Adrenal gland (tissue), 19 donors: Measurements from ENCODE around the gene OR1J4. TPM values are rescaled to one million over a fixed set of nuclear protein-coding genes. Genes with fewer than 3 reads are reported as not detected.

Experiments
- DNase-seq, 7 donors: peaks; one replicate each; pipeline ENCODE4 v3.0.0-alpha.2; 2019 to 2020
- H3K27ac ChIP-seq, 5 donors: fragments of 200-600 bp; sonication (generic) in 4 of 5; 1 replicate in 3 of 5; 2 replicates in 2 of 5; pipeline versions ENCODE4 v1.5.1 to v1.8.0; 2016 to 2020; ENCODE audit warnings: mild to moderate bottlenecking in 1 of 5
- H3K27me3 ChIP-seq: fragments of 200-600 bp; 2 replicates; pipeline ENCODE4 v1.8.0; 2021
- H3K36me3 ChIP-seq, 2 donors: fragments of 200-600 bp; replicated peaks in 1 of 2; 1 replicate in 1 of 2; 2 replicates in 1 of 2; pipeline versions ENCODE4 v1.5.1 to v1.8.0; 2018 to 2022
- H3K4me1 ChIP-seq, 2 donors: fragments of 200-600 bp; replicated peaks in 1 of 2; 1 replicate in 1 of 2; 2 replicates in 1 of 2; pipeline versions ENCODE4 v1.5.1 to v1.8.0; 2018 to 2021
- H3K4me3 ChIP-seq, 4 donors: fragments of 200-600 bp; sonication (generic) in 3 of 4; one replicate each; pipeline ENCODE4 v1.5.1; 2016 to 2018
- H3K9me3 ChIP-seq, 3 donors: fragments of 200-600 bp; sonication (generic) in 1 of 3; replicated peaks in 1 of 3; 1 replicate in 2 of 3; 2 replicates in 1 of 3; pipeline versions ENCODE4 v1.5.1 to v1.8.0; 2016 to 2021
- CTCF ChIP-seq, 6 experiments: fragments of 450-650 bp in 4 of 6; fragments of 200-600 bp in 2 of 6; sonication (generic) in 1 of 6; IDR thresholded peaks; 1 replicate in 5 of 6; 2 replicates in 1 of 6; pipeline versions ENCODE4 v1.5.1 to v1.8.0; 2016 to 2021; ENCODE audit warnings: antibody characterized with exemption in 6 of 6, mild to moderate bottlenecking in 2 of 6, moderate library complexity in 1 of 6
- POLR2A ChIP-seq, 2 donors: fragments of 450-650 bp; IDR thresholded peaks; one replicate each; pipeline ENCODE4 v1.6.1; 2017; ENCODE audit warnings: antibody characterized with exemption in 2 of 2, mild to moderate bottlenecking in 2 of 2, moderate library complexity in 1 of 2
- whole genome bisulfite sequencing, 4 donors: extraction: QIAGEN DNeasy Blood & Tissue Kit in 2 of 4; methylation state at CpG; one replicate each; pipeline versions ENCODE4 v1.1.5 to v1.1.7; 2013 to 2017; 5-methylcytosine and 5-hydroxymethylcytosine counted together
- intact Hi-C, 2 donors: fragments of 100-400 bp; cut with DNase I; formaldehyde crosslinking; loops; one replicate each; pipeline versions ENCODE4 v1.14.1 to v1.15.0; 2022 to 2023
- long read RNA-seq, 10 donors: library from polyadenylated mRNA in 3 of 10; unstranded in 2 of 10; stranded (forward) in 1 of 10; transcript quantifications; one replicate each; pipeline ENCODE4 v2.0.0 and lab custom pipeline, GENCODE V29; 2021 to 2026
- polyA plus RNA-seq, 3 donors: library from polyadenylated mRNA; stranded (reverse); fragments of 200-250 nt in 2 of 3; fragments of 350-450 nt in 1 of 3; fragmentation: Illumina TruSeq in 1 of 3; extraction: RNeasy Lipid Tissue Mini Kit (QIAGEN cat#74804) in 1 of 3; gene quantifications; one replicate each; pipeline ENCODE4 v1.2.3, GENCODE V29; 2013 to 2014
- total RNA-seq, 9 donors: library from RNA; depleted of rRNA in 4 of 9; stranded (reverse); fragments of >200 nt in 4 of 9; fragments of 120-200 nt in 1 of 9; fragmentation: NEBNext Ultra II Directional in 1 of 9; extraction: Animal tissue kit (Norgen Biotek cat#: 25700) in 1 of 9; gene quantifications; one replicate each; pipeline versions ENCODE4 v1.1.0 to v1.2.4, GENCODE V29; 2013 to 2023
- donor health status: healthy with polysubstance abuse.
- donor health status: Bipolar disorder and iron deficiency.
- donor health status: DM: yes; HTN: yes; CAD: no.
- donor health status: DM: no; HTN: no; CAD: no.
- donor health status: DM: no; HTN: no; CAD: no.
- donor health status: DM: yes; HTN: yes; CAD: no.

Gene OR1J4
- total RNA-seq (not detected), polyA plus RNA-seq (not detected)
- long read RNA-seq, donor 1, result 0 reads
- long read RNA-seq, donor 2, result 0 reads
- long read RNA-seq, donor 3, result 0 reads
- long read RNA-seq, donor 4, result 0 reads
- long read RNA-seq, donor 5, result 0 reads
- long read RNA-seq, donor 6, result 0 reads
- long read RNA-seq, donor 7, result 0 reads
- long read RNA-seq, donor 8, result 0 reads
- long read RNA-seq, donor 9, result 0 reads
- long read RNA-seq, donor 10, result 0 reads

- TF ChIP-seq CTCF (IDR thresholded peaks at IDR 0.05) (no peak), POLR2A (IDR thresholded peaks at IDR 0.05) (no peak)
- no peak for DNase-seq
- Histone ChIP-seq H3K4me3 (no peak within 1 kb of the TSS), H3K36me3 (no peaks in the 10 kb centered on the region), H3K9me3 (no peaks in the 10 kb centered on the region), H3K27ac (no peak within 1 kb of the TSS), H3K27me3 (peaks cover 10% of the 10 kb centered on the region), H3K4me1 (no peaks in the 10 kb centered on the region)
- intact Hi-C loops, result no loop called here
- 69 to 75% (median 72%) methylated on average over 4 of the region's 4 CpGs for WGBS, 4 donors
Measured at GRCh38 chr9:122518841-122519240, at the start of gene OR1J4. Gene OR1J4 (plus strand): TSS chr9:122519141. CDS start chr9:122519141, 0 bp downstream.

GRCh38 chr9:122474561-122474960 lies 44.4 kb upstream of the OR1J4 start:
- Histone ChIP-seq H3K4me1 (no peaks in the 10 kb centered on the region), H3K9me3 (no peaks in the 10 kb centered on the region), H3K27ac (no peak overlapping the region), H3K4me3 (no peak overlapping the region), H3K27me3 (peaks cover 15% of the 10 kb centered on the region), H3K36me3 (no peaks in the 10 kb centered on the region)
- TF ChIP-seq CTCF (IDR thresholded peaks at IDR 0.05) (no peak), POLR2A (IDR thresholded peaks at IDR 0.05) (no peak)
- no peak for DNase-seq
- intact Hi-C loops, result no loop called here
- 62 to 69% (median 64%) methylated on average over 3 of the region's 3 CpGs for WGBS, 4 donors

- no peaks in the 10 kb centered on the region for H3K9me3 ChIP-seq
- no peak for TF ChIP-seq CTCF (IDR thresholded peaks at IDR 0.05)
- TF ChIP-seq POLR2A (IDR thresholded peaks at IDR 0.05), result no peak
- WGBS, 4 donors, result 45 to 57% (median 47%) methylated on average over 2 of the region's 2 CpGs
- H3K4me1 ChIP-seq, result no peaks in the 10 kb centered on the region
- H3K36me3 ChIP-seq, result no peaks in the 10 kb centered on the region
- DNase-seq, result no peak
- no peak overlapping the region for H3K27ac ChIP-seq
- H3K27me3 ChIP-seq, result peaks cover 21% of the 10 kb centered on the region
- intact Hi-C loops, result no loop called here
- H3K4me3 ChIP-seq, result no peak overlapping the region
Measured at GRCh38 chr9:122475717-122476116, 43.2 kb upstream of the OR1J4 start.

GRCh38 chr9:122477346-122477745 lies 41.6 kb upstream of the OR1J4 start:
- TF ChIP-seq CTCF (IDR thresholded peaks at IDR 0.05) (no peak), POLR2A (IDR thresholded peaks at IDR 0.05) (no peak)
- no peaks in the 10 kb centered on the region for H3K4me1 ChIP-seq
- H3K36me3 ChIP-seq, result no peaks in the 10 kb centered on the region
- no peak for DNase-seq
- no peak overlapping the region for H3K27ac ChIP-seq
- no peaks in the 10 kb centered on the region for H3K9me3 ChIP-seq
- peaks cover 18% of the 10 kb centered on the region for H3K27me3 ChIP-seq
- intact Hi-C loops, result no loop called here
- H3K4me3 ChIP-seq, result no peak overlapping the region
- 60 to 75% (median 71%) methylated on average over 3 of the region's 3 CpGs for WGBS, 4 donors
